T-helper 1 cell treated with Interleukin-12 subunit alpha and Interleukin-12 subunit beta and Interleukin-4 antibody, amounts not matched to agents 30 μg/mL and 1 μg/mL, for 36 hours (primary cell): ENCODE data around the gene SARDH.

ENCODE experiments used
- H3K27ac Mint-ChIP-seq: one replicate; pipeline ENCODE4 v1.8.0; 2021; ENCODE audit warnings: mild to moderate bottlenecking, mixed read lengths
- H3K27me3 Mint-ChIP-seq: one replicate; pipeline ENCODE4 v1.8.0; 2021; ENCODE audit warnings: low read depth, mixed read lengths
- H3K36me3 Mint-ChIP-seq: one replicate; pipeline ENCODE4 v1.8.0; 2021; ENCODE audit warnings: low read depth, mixed read lengths
- H3K4me1 Mint-ChIP-seq: one replicate; pipeline ENCODE4 v1.8.0; 2021; ENCODE audit warnings: low read depth, mixed read lengths
- H3K4me3 Mint-ChIP-seq: one replicate; pipeline ENCODE4 v1.8.0; 2021; ENCODE audit warnings: mild to moderate bottlenecking, moderate library complexity, mixed read lengths
- H3K9me3 Mint-ChIP-seq: one replicate; pipeline ENCODE4 v1.8.0; 2021; ENCODE audit warnings: mixed read lengths

SARDH gene

DNA sequence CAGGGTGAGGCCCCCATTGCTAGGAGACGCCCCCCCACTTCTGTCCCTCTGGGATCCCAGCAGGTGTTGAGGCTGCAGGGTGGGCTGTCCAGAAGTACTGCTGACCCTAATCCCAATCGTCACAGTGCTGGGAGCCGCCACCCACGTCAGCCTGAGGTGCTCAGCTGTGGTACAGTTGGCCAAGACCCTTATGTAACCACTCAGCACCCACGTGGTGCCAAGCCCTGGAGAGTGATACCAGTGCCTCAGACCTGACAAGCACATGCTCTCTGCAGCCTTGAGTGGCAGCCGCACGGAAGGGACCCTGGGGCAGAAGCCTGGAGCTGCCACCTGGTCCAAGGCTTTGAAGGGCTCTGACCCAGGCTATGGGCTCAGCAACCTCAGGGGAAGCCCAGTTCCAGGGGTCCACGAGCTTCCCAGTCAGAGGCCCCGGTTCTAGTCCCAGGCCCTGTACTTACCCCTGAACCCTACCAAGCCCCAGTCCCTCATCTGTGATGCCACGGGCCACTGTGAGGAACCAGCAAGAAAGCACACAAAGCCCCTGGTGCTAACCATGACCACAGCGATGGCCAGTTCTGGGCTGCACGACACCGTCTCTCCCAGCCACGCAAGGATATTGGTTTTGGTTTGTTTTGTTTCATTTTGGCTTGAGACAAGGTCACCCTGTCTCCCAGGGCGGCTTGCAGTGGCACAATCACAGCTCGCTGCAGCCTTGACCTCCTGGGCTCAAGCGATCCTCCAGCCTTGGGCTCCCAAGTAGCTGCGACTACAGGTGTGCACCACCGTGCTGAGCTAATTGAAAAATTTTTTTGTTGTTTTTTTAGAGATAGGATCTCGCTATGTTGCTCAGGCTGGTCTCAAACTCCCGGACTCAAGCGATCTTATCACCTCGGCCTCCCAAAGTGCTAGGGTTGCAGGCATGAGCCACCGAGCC is 51.2 kb downstream of the SARDH start:
- H3K9me3 Mint-ChIP-seq = no peaks in the 10 kb centered on the region
- H3K27ac Mint-ChIP-seq = no peak overlapping the region
- H3K4me3 Mint-ChIP-seq = no peak overlapping the region
- no peaks in the 10 kb centered on the region for H3K27me3 Mint-ChIP-seq
- H3K36me3 Mint-ChIP-seq = no peaks in the 10 kb centered on the region
- H3K4me1 Mint-ChIP-seq = peaks cover 14% of the 10 kb centered on the region

GRCh38 chr9:133685653-133686609 is 52.2 kb downstream of the SARDH start:
- Mint-ChIP-seq H3K4me3 (no peak overlapping the region), H3K4me1 (peaks cover 16% of the 10 kb centered on the region), H3K27ac (peak overlapping the region; percentile 26)

DNA sequence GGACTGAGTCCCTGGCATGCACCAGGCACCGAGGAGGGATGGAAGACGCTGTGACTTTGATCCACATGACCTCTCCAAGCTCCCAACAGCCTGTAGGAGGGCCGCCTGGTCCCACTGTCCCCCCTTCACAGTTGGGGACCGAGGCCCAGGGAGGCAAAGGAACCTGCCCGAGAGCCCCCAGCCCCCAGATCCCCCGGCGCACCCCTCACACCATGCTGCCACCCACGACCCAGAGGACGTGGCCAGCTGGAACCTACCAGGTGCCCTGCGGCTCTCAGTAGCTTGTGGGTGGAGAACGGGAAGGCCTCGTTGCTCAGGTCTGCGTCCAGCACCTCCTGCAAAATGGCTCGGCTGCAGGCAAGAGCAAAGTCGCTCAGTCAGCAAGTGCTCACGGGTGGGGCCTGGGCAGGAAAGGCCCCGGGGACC is 53.2 kb downstream of the SARDH start:
- no peaks in the 10 kb centered on the region for H3K27me3 Mint-ChIP-seq
- H3K4me3 Mint-ChIP-seq = no peak overlapping the region
- no peaks in the 10 kb centered on the region for H3K36me3 Mint-ChIP-seq
- peak overlapping the region; percentile 26 for H3K27ac Mint-ChIP-seq
- no peaks in the 10 kb centered on the region for H3K9me3 Mint-ChIP-seq
- peaks cover 16% of the 10 kb centered on the region for H3K4me1 Mint-ChIP-seq

More at GRCh38 chr9:133685653-133686609, 52.2 kb downstream of the SARDH start:
- Mint-ChIP-seq H3K36me3 (no peaks in the 10 kb centered on the region), H3K9me3 (no peaks in the 10 kb centered on the region), H3K27me3 (no peaks in the 10 kb centered on the region)

DNA sequence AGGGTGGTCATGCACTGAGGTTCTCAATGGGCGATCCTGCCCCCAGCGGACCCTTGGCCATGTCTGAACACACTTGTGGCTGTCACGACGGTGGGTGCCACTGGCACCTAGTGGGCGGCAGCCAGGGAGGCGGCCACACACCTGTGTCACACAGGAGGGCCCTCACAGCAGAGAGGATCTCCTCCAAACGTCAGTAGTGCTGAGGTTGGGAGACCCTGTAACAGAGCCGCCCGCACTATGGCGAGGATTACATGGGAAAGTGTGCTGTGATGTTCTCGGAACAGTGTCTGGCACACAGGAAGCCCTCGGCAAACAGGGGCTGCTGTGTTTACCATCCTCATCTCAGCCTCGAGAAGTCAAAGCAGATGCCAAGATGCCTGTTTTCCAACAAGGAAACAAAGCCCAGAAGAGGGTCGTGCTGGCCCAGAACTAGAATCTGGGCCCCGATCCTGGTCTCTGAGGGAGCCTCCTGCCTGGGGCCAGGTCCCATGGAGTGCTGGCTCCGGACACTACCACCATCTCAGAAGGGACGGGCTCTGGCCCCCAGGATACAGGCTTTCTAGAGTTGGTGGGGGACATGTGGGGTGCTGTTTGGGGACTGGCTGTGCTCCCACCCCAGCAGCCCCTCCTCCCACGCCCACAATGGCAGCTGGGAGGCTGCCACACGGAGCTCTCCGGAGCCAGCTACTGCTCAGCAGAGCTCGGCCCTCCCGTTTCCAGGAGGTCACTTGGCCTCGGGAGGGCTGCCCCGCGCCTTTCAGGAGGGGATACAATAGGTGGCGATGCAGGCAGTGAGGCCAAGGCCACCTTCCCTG is 53.8 kb downstream of the SARDH start:
- peak overlapping the region; percentile 88 for H3K4me3 Mint-ChIP-seq

DNA sequence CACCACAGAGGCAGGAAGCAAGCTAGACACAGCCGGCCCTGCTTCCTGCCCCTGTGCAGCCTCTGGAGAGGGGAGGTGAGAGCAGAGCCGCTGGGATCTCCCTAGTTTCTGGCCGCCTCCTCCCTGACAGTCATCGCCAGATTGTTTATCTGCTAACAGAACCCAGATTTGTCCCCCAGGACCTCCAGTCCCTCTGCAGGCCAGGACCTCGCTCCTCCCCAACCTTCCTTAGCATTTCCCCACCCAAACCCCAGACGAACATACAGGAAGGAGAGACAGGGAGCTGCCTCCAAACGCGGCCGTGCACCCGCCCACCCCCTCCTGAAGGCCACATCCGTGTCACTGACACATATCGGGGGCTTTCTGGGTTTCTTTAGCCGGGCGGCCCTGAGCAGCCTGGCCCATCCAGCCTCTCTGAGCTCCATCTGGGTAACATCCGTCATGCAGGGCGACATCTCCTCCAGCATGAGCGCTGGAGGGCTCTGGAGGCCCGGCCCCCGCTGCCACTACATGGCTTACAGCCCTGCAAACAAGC is 54.5 kb downstream of the SARDH start:
- Mint-ChIP-seq H3K27me3 (no peaks in the 10 kb centered on the region), H3K4me3 (peak overlapping the region; percentile 88), H3K4me1 (peaks cover 19% of the 10 kb centered on the region), H3K27ac (peak overlapping the region; percentile 99), H3K9me3 (no peaks in the 10 kb centered on the region), H3K36me3 (no peaks in the 10 kb centered on the region)

More for the DNA sequence above, 53.8 kb downstream of the SARDH start:
- H3K9me3 Mint-ChIP-seq = no peaks in the 10 kb centered on the region
- H3K36me3 Mint-ChIP-seq = no peaks in the 10 kb centered on the region
- no peaks in the 10 kb centered on the region for H3K27me3 Mint-ChIP-seq
- H3K27ac Mint-ChIP-seq = peak overlapping the region; percentile 99
- peaks cover 16% of the 10 kb centered on the region for H3K4me1 Mint-ChIP-seq

DNA sequence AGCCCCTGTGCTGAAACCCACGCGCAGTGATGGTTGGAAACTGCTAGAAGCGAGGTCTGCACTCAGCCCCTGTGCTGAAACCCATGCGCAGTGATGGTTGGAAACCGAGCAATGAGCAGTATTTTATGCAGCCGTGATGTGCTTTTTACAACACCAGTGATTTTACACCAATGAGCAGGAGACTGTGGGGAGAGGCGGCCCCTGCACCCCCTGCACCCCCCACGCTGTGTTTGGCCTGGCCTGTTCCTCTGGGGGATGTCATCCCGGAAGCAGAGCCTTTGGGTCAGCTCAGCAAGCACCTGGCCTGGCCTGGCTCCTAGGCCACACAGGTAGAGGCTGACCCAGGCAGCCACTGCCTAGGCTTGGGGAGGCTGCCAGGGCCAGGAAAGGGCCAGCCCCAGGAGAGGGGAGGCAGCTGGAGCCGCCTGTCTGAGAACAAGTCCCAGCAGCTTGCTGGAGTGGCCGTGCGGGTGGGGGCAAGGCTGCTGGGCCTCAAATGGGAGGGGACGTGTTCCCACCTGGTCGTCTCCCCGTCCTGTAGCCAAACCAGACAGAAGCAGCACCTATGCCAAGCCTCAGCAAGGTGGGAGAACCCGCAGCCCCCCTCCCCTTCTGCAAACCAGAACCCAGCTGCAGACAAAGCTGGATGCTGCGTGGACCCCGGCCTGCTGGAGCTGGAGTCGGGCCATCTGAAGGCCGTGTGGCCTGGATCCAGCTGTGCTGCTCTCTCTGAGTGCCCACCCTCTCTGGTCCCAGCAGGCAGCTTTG is 55.1 kb downstream of the SARDH start:
- no peaks in the 10 kb centered on the region for H3K9me3 Mint-ChIP-seq
- peaks cover 19% of the 10 kb centered on the region for H3K4me1 Mint-ChIP-seq
- H3K36me3 Mint-ChIP-seq = no peaks in the 10 kb centered on the region
- no peaks in the 10 kb centered on the region for H3K27me3 Mint-ChIP-seq
- peak overlapping the region; percentile 88 for H3K4me3 Mint-ChIP-seq
- peak overlapping the region; percentile 99 for H3K27ac Mint-ChIP-seq

DNA sequence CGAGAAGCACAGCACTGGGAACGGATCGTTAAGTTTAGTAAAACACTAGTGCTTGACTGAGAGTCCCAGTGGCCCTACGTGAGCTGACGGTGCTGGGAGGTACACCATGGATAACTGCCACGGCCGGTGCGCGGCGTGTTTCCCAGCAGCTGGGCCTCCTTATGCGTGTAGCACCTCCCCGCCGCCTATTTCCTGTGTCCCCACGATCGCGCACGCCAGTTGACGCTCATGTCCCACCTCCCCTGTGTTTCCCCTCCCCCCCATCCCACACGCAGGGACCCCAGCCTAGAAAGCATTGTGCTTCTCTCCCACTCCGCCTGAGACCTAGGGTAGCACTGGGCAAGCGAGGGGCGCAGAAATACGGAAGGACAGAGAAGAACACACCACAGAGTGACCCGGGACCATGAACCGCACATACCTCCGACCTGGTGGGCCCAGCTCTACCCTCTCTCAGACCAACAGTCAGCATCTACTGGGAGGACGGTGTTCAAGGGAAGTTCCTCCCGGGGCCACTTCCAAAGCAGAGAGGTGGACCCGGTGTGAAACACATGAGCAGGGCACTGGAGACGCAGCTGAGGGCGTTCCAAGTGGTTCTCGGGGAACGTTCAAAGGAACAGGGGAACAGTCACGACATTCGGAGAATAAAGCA is 56.4 kb downstream of the SARDH start:
- H3K27me3 Mint-ChIP-seq = no peaks in the 10 kb centered on the region
- no peak overlapping the region for H3K4me3 Mint-ChIP-seq
- H3K4me1 Mint-ChIP-seq = peaks cover 29% of the 10 kb centered on the region
- H3K27ac Mint-ChIP-seq = no peak overlapping the region
- H3K36me3 Mint-ChIP-seq = no peaks in the 10 kb centered on the region
- H3K9me3 Mint-ChIP-seq = no peaks in the 10 kb centered on the region

DNA sequence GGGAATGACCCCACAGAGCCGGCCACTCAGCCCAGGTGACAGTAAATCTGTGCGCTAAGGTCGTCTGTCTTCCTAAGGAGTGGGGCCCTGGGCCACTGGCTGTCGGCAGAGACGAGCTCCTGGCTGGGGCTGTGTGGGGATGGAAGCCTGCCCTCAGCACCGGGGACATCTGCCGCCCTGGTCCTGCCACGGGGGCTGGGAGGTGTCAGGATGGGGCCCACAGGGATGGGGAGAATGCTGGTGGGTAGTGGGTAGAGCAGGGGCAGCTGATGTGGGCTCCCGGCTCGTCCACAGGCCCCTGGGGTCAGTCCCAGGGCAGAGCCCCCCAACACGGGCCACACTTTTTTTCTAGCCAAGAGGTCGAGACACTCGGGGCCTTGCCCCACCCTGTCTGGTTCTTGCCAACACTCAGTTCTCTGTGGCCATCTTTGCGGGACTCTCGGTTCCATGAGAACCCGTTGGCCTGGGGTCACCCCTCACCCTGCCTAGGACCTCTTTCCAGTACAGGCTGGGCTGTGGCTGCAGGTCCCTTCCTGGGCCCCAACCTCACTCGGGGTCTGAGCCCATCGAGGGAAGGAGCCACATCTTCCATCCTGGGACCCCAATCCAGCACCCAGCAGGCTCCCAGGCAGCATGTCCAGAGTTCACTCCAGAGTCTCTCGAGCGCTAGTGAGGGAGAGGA is 57.0 kb downstream of the SARDH start:
- Mint-ChIP-seq H3K4me3 (no peak overlapping the region), H3K27ac (no peak overlapping the region), H3K4me1 (peaks cover 35% of the 10 kb centered on the region), H3K9me3 (no peaks in the 10 kb centered on the region), H3K36me3 (no peaks in the 10 kb centered on the region), H3K27me3 (no peaks in the 10 kb centered on the region)

DNA sequence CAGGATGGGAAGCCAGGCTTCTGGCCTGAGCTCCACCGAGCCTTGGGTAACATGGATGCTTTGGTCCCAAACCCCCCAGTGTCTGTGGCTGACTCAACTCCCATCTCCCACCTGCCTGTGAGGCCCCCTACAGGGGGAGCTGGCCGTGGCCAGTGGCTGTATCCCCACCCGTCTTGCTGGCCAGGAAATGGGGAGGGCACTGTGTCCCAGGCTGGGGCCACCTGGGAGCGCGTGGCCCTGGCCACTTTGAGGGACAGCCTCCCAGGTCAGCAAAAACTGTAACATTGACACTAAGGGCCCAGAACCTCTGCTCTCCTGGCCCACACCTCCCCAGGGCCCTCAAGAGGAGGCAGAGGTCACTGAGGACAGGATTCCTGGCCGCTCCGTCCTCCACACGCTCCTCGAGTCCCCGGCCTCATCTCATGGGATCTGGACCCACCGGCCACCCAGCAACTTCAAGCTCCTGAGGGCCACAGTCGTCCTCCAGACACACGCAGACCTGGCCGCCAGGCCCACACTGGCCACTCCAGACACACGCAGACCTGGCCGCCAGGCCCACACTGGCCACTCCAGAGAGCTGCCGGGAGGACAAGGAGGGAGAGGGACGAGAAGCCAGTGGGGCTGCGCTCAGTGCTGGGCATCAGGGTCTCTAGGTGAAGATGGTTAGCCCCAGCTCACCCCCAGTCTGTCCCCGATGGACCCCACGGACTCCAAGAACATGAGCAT is 57.7 kb downstream of the SARDH start:
- Mint-ChIP-seq H3K4me3 (no peak overlapping the region), H3K27me3 (no peaks in the 10 kb centered on the region), H3K4me1 (peaks cover 42% of the 10 kb centered on the region), H3K9me3 (no peaks in the 10 kb centered on the region), H3K36me3 (no peaks in the 10 kb centered on the region), H3K27ac (no peak overlapping the region)

GRCh38 chr9:133679466-133680061 is 58.6 kb downstream of the SARDH start:
- Mint-ChIP-seq H3K27me3 (no peaks in the 10 kb centered on the region), H3K36me3 (no peaks in the 10 kb centered on the region), H3K27ac (no peak overlapping the region), H3K4me1 (peaks cover 44% of the 10 kb centered on the region), H3K4me3 (no peak overlapping the region), H3K9me3 (no peaks in the 10 kb centered on the region)

- H3K27me3 Mint-ChIP-seq = no peaks in the 10 kb centered on the region
- no peaks in the 10 kb centered on the region for H3K36me3 Mint-ChIP-seq
- H3K4me3 Mint-ChIP-seq = no peak overlapping the region
- no peaks in the 10 kb centered on the region for H3K9me3 Mint-ChIP-seq
- no peak overlapping the region for H3K27ac Mint-ChIP-seq
- peaks cover 41% of the 10 kb centered on the region for H3K4me1 Mint-ChIP-seq
Observed at GRCh38 chr9:133679056-133679455, 59.1 kb downstream of the SARDH start.
